Stomach (tissue), 4 donors: ENCODE results near the gene MB21D2.

Experiments
- EP300 ChIP-seq: sonication (generic); formaldehyde crosslinking; IDR thresholded peaks from one replicate; pipeline ENCODE4 v1.6.1; 2017; ENCODE audit warnings: antibody characterized with exemption
- POLR2A ChIP-seq, 4 donors: fragments of 450-650 bp; IDR thresholded peaks; one replicate each; pipeline ENCODE4 v1.6.1; 2016; ENCODE audit warnings: antibody characterized with exemption in 4 of 4, control low read depth in 2 of 4, mild to moderate bottlenecking in 1 of 4, moderate library complexity in 1 of 4
- POLR2AphosphoS5 ChIP-seq, 3 donors: sonication (generic); formaldehyde crosslinking; IDR thresholded peaks; one replicate each; pipeline ENCODE4 v1.6.1; 2016; ENCODE audit warnings: antibody characterized with exemption in 3 of 3
- TF ChIP-seq, protein P1 (sequence below), 7 experiments: fragments of 450-650 bp in 4 of 7; fragments of 200-600 bp in 3 of 7; sonication (generic) in 3 of 7; IDR thresholded peaks; one replicate each; pipeline ENCODE4 v1.5.1; 2016 to 2019; ENCODE audit warnings: antibody characterized with exemption in 7 of 7, control low read depth in 2 of 7, mild to moderate bottlenecking in 1 of 7

DNA sequence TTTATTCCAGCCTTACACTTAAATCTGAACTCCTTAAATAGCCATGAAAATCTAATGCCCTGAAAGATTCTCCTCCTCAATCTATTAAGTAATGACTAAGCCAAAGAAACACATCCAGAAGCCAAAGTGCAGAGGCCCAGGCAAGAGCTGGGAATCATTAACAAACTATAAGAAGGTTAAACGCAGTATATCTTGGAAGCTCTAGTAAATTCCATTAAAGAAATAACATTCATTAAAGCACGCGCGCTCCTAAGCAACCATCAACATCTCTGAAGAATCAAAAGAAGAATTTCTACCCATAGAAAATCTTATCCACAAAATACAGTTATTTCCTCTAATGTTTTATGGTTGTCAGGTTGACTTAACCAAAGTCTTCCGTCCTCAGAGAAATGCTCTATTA lies 29.5 kb downstream of the MB21D2 start:
- TF ChIP-seq, protein P1, sequence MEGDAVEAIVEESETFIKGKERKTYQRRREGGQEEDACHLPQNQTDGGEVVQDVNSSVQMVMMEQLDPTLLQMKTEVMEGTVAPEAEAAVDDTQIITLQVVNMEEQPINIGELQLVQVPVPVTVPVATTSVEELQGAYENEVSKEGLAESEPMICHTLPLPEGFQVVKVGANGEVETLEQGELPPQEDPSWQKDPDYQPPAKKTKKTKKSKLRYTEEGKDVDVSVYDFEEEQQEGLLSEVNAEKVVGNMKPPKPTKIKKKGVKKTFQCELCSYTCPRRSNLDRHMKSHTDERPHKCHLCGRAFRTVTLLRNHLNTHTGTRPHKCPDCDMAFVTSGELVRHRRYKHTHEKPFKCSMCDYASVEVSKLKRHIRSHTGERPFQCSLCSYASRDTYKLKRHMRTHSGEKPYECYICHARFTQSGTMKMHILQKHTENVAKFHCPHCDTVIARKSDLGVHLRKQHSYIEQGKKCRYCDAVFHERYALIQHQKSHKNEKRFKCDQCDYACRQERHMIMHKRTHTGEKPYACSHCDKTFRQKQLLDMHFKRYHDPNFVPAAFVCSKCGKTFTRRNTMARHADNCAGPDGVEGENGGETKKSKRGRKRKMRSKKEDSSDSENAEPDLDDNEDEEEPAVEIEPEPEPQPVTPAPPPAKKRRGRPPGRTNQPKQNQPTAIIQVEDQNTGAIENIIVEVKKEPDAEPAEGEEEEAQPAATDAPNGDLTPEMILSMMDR (IDR thresholded peaks at IDR 0.05), result no peak
- TF ChIP-seq POLR2A (IDR thresholded peaks at IDR 0.05) (no peak), EP300 (no peak), POLR2AphosphoS5 (IDR thresholded peaks at IDR 0.05) (no peak)
